Fibroblast of mammary gland (primary cell): ENCODE results near the gene KIF26B.

ENCODE experiments used
- DNase-seq: peaks from one replicate; pipeline ENCODE4 v3.0.0-alpha.2; 2010; ENCODE audit warnings: low read depth
- H3K4me3 ChIP-seq: 2 replicates; pipeline ENCODE4 v1.5.1; 2011; ENCODE audit warnings: low read depth, mild to moderate bottlenecking, low read length, moderate library complexity; ENCODE audit not compliant: control insufficient read depth
- CTCF ChIP-seq: conservative IDR thresholded peaks from 2 replicates; pipeline ENCODE4 v1.5.1; 2011; ENCODE audit warnings: low read depth, low read length, inconsistent platforms; ENCODE audit not compliant: control insufficient read depth, insufficient read depth

Gene KIF26B

GRCh38 chr1:245465666-245466065, 310.9 kb downstream of the KIF26B start:
- no peak overlapping the region for H3K4me3 ChIP-seq
- no peak for DNase-seq
- TF ChIP-seq CTCF, result no peak

DNA sequence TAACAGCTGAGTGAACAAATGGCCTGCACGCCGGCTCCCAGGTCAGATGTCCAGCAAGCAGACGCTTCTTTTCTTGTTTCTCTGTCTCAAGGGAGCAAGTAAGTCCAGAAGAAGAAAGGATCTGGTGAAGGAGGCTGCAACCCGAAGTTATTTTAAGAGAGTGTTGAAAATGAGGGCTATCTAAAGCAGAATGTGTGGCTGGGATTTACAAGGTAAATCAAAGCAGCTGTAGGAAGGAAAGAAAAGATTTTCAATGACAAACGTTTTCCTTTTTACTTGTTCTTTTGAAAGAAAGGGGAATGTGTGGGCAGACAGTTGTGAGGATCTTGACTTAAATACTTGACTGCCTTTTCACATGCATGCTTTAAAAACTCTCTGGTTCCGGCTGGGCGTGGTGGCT, 311.5 kb downstream of the KIF26B start:
- H3K4me3 ChIP-seq, result no peak overlapping the region
- no peak for TF ChIP-seq CTCF
- DNase-seq, result peak; percentile 7

DNA sequence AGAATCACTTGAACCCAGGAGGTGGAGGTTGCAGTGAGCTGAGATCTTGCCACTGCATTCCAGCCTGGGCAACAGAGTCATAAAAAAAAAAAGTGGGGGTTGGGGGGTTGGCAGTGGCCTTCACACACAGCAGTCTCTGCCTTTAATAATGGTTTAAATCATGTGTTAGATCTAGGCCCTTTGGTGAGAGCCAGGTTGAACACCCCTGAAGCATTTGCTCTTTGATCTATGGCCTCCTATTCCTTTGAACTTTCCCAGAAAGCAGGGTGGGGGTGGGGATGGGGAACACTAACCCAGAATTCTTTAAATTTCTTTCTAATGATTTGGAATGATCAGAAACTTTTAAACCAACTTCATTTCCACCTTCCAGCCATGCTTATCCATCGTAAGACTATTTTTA, 313.0 kb downstream of the KIF26B start:
- H3K4me3 ChIP-seq, result no peak overlapping the region
- TF ChIP-seq CTCF, result no peak
- no peak for DNase-seq

GRCh38 chr1:245469006-245469405, 314.2 kb downstream of the KIF26B start:
- DNase-seq, result no peak
- H3K4me3 ChIP-seq, result no peak overlapping the region
- no peak for TF ChIP-seq CTCF

DNA sequence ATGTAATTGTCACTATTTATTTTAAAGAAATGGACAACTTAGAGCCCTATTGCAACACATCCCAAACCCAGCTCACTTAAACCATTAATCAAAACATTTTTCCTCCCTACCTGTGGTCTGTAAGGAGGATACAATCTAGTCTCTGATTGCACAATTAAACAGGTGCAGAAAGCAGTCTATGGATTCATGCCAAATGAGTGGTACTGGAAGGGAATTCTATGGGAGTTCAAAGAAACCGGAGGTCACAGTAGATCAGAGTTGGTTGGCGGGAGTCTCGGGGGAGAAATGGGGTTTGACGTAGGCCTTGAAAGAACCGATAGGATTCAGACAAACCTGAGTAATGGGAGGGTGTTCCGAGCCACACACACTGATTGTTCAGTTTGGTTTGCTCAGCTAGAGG, 314.9 kb downstream of the KIF26B start:
- no peak for DNase-seq
- no peak overlapping the region for H3K4me3 ChIP-seq
- TF ChIP-seq CTCF, result no peak

DNA sequence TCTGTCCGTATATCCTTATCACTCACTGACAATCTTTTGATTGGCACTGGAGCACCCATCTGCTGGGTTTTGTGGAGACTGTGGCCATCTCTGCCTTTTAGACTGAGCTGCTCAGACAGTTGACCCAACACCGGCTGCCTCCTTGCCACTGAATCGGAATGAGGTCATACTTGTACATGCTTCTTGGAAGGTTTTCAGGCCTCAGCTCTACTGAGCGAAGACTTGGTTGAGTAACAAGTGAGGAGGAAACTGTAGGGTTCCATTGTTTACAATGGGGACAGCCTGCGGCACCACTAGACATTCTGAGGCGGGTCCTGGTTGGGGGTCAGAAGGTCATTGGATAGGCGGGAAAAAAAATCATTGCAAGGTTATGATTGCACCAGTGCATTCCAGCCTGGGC, 320.3 kb downstream of the KIF26B start:
- H3K4me3 ChIP-seq, result no peak overlapping the region
- DNase-seq, result peak; percentile 42
- TF ChIP-seq CTCF, result no peak

- TF ChIP-seq CTCF, result no peak
- DNase-seq, result peak; percentile 8
- no peak overlapping the region for H3K4me3 ChIP-seq
These were observed 321.3 kb downstream of the KIF26B start for GRCh38 chr1:245475961-245476516.
